Psoas muscle (tissue), 8 donors: ENCODE results near the gene TMEM234. TPM values are rescaled to one million over a fixed set of nuclear protein-coding genes. Genes with fewer than 3 reads are reported as not detected.
A peak's percentile ranks its signal among the peaks of the same experiment; 100 is the strongest.

ENCODE experiments used
- ATAC-seq, 4 donors: fragments of 200-7000 bp; cut with Tn5 transposase; one replicate each; pipeline ENCODE4 v1.9.1; 2020; ENCODE audit warnings: moderate library complexity in 3 of 4, mild to moderate bottlenecking in 2 of 4
- DNase-seq, 2 donors: peaks; one replicate each; pipeline ENCODE4 v3.0.0-alpha.2; 2020
- H3K27ac ChIP-seq: fragments of 200-600 bp; one replicate; pipeline ENCODE4 v1.8.0; 2022
- H3K27me3 ChIP-seq, 3 donors: fragments of 200-600 bp in 1 of 3; one replicate each; pipeline versions ENCODE4 v1.6.1 to v1.8.0; 2013 to 2022; ENCODE audit warnings: low read length in 2 of 3, mild to moderate bottlenecking in 2 of 3, moderate library complexity in 1 of 3; ENCODE audit not compliant: insufficient read depth in 3 of 3
- H3K36me3 ChIP-seq, 2 donors: fragments of 200-600 bp in 1 of 2; one replicate each; pipeline versions ENCODE4 v1.6.1 to v1.8.0; 2013 to 2022; ENCODE audit warnings: low read depth in 1 of 2, mild to moderate bottlenecking in 1 of 2, moderate library complexity in 1 of 2; ENCODE audit not compliant: insufficient read depth in 1 of 2
- H3K4me1 ChIP-seq: fragments of 200-600 bp; one replicate; pipeline ENCODE4 v1.8.0; 2022
- H3K4me3 ChIP-seq: fragments of 200-600 bp; one replicate; pipeline ENCODE4 v1.8.0; 2022; ENCODE audit warnings: mild to moderate bottlenecking
- H3K9me3 ChIP-seq: fragments of 200-600 bp; one replicate; pipeline ENCODE4 v1.8.0; 2022
- CTCF ChIP-seq: fragments of 200-600 bp; IDR thresholded peaks from one replicate; pipeline ENCODE4 v1.8.0; 2022; ENCODE audit warnings: antibody characterized with exemption
- WGBS, 3 donors: extraction: QIAGEN DNeasy Blood & Tissue Kit; methylation state at CpG; one replicate each; pipeline versions ENCODE4 v1.1.6 to v1.1.7; 2013; 5-methylcytosine and 5-hydroxymethylcytosine counted together
- intact Hi-C, 2 donors: fragments of 100-400 bp; cut with DNase I; formaldehyde crosslinking; loops; one replicate each; pipeline versions ENCODE4 v1.11.0 to v1.14.2; 2022
- polyA plus RNA-seq, 3 donors: library from polyadenylated mRNA; stranded (reverse); fragments of 200-250 nt; gene quantifications; one replicate each; pipeline ENCODE4 v1.2.3, GENCODE V29; 2013
- total RNA-seq, 4 donors: library from RNA; stranded (reverse); fragmentation: NEBNext Ultra II Directional in 2 of 4; extraction: Animal tissue kit (Norgen Biotek cat#: 25700) in 2 of 4; gene quantifications; one replicate each; pipeline versions ENCODE4 v1.2.1 to v1.2.4, GENCODE V29; 2021 to 2023
- donor health status: healthy with polysubstance abuse.
- donor health status: DM: no; HTN: no; CAD: no; lungs with moderate emphysema.
- donor health status: Bipolar disorder and iron deficiency.
- donor health status: healthy.
- donor health status: DM: yes; HTN: yes; CAD: no.
- donor health status: DM: no; HTN: no; CAD: no.
- donor health status: DM: no; HTN: no; CAD: no.
- donor health status: DM: yes; HTN: yes; CAD: no.

The TMEM234 gene
- total and polyA plus RNA-seq, 7 donors: 2.6 to 9.8 (median 5.7) TPM

- Histone ChIP-seq H3K9me3 (no peaks in the 10 kb centered on the region), H3K27ac (peak overlapping the region; percentile 94), H3K4me3 (no peak overlapping the region), H3K4me1 (peaks cover 42% of the 10 kb centered on the region), H3K27me3 (no peaks in the 10 kb centered on the region), H3K36me3 (peaks cover 26 to 78% of the 10 kb centered on the region in 2 donors)
- no peak for ATAC-seq
- 76 to 80% (median 78%) methylated on average over 3 of the region's 3 CpGs for WGBS, 3 donors
- no peak for TF ChIP-seq CTCF
- intact Hi-C loops: no loop called here
- DNase-seq: peak in 1 of 2 donors; percentile 40
Measured at GRCh38 chr1:32195531-32195930, 26.6 kb downstream of the TMEM234 start.

GRCh38 chr1:32194984-32195383, 27.2 kb downstream of the TMEM234 start:
- Histone ChIP-seq H3K9me3 (no peaks in the 10 kb centered on the region), H3K27ac (peak overlapping the region; percentile 94), H3K36me3 (peaks cover 28 to 84% of the 10 kb centered on the region in 2 donors), H3K4me1 (peaks cover 41% of the 10 kb centered on the region), H3K4me3 (no peak overlapping the region), H3K27me3 (no peaks in the 10 kb centered on the region)
- no peak for TF ChIP-seq CTCF
- ATAC-seq: no peak
- intact Hi-C loops: no loop called here
- 87 to 96% (median 91%) methylated on average over 6 of the region's 6 CpGs for WGBS, 3 donors
- DNase-seq: peak in 1 of 2 donors; percentile 37

GRCh38 chr1:32192220-32192948, 29.8 kb downstream of the TMEM234 start:
- Histone ChIP-seq H3K4me1 (peaks cover 15% of the 10 kb centered on the region), H3K27me3 (no peaks in the 10 kb centered on the region), H3K36me3 (peaks cover 38 to 98% of the 10 kb centered on the region in 2 donors), H3K9me3 (no peaks in the 10 kb centered on the region), H3K27ac (no peak overlapping the region), H3K4me3 (no peak overlapping the region)
- 91 to 95% (median 92%) methylated on average over 8 of the region's 8 CpGs for WGBS, 3 donors
- ATAC-seq (no peak), DNase-seq (peak in 1 of 2 donors; percentile 48)
- no peak for TF ChIP-seq CTCF
- intact Hi-C loops: no loop called here

GRCh38 chr1:32187850-32188249, 34.3 kb downstream of the TMEM234 start:
- Histone ChIP-seq H3K27me3 (no peaks in the 10 kb centered on the region), H3K4me3 (no peak overlapping the region), H3K36me3 (peaks cover 25 to 100% of the 10 kb centered on the region in 2 donors), H3K4me1 (peaks cover 17% of the 10 kb centered on the region), H3K9me3 (no peaks in the 10 kb centered on the region), H3K27ac (no peak overlapping the region)
- ATAC-seq: no peak
- 97 to 98% (median 98%) methylated on average over 9 of the region's 9 CpGs for WGBS, 3 donors
- TF ChIP-seq CTCF: no peak
- DNase-seq: no peak
- intact Hi-C loops: no loop called here
